Right atrium auricular region (tissue), 2 donors: ENCODE measurements around the gene SLC1A3. TPM values are rescaled to one million over a fixed set of nuclear protein-coding genes. Genes with fewer than 3 reads are reported as not detected.
A peak's percentile ranks its signal among the peaks of the same experiment; 100 is the strongest.

Experiments
- DNase-seq: peaks from one replicate; pipeline ENCODE4 v3.0.0-alpha.2; 2019; ENCODE audit warnings: low spot score
- H3K27ac ChIP-seq, 2 donors: fragments of 200-600 bp; sonication (generic); 1 replicate in 1 of 2; 2 replicates in 1 of 2; pipeline ENCODE4 v1.5.1; 2016 to 2019
- H3K27me3 ChIP-seq, 2 donors: fragments of 200-600 bp; sonication (generic); one replicate each; pipeline versions ENCODE4 v1.5.1 to v1.6.0; 2017 to 2019
- H3K36me3 ChIP-seq: fragments of 200-600 bp; sonication (generic); one replicate; pipeline ENCODE4 v1.5.1; 2016
- H3K4me1 ChIP-seq, 2 donors: fragments of 200-600 bp; sonication (generic); one replicate each; pipeline versions ENCODE4 v1.5.1 to v1.6.0; 2017 to 2019
- H3K4me3 ChIP-seq, 2 donors: fragments of 200-600 bp; sonication (generic); 1 replicate in 1 of 2; 2 replicates in 1 of 2; pipeline ENCODE4 v1.5.1; 2017 to 2019; ENCODE audit warnings: mild to moderate bottlenecking in 1 of 2, moderate library complexity in 1 of 2
- H3K9me3 ChIP-seq, 2 donors: fragments of 200-600 bp; sonication (generic); one replicate each; pipeline ENCODE4 v1.5.1; 2019
- total RNA-seq, 2 donors: library from RNA; depleted of rRNA; stranded (reverse); fragments of >200 nt; gene quantifications; one replicate each; pipeline ENCODE4 v1.1.0, GENCODE V29; 2016
- TF ChIP-seq, protein P1 (sequence below), 2 donors: fragments of 200-600 bp; sonication (generic); IDR thresholded peaks; one replicate each; pipeline ENCODE4 v1.5.1; 2019; ENCODE audit warnings: antibody characterized with exemption in 2 of 2

Gene SLC1A3
- total RNA-seq, 2 donors from 2014 or later = 31.8 to 50.9 TPM

DNA sequence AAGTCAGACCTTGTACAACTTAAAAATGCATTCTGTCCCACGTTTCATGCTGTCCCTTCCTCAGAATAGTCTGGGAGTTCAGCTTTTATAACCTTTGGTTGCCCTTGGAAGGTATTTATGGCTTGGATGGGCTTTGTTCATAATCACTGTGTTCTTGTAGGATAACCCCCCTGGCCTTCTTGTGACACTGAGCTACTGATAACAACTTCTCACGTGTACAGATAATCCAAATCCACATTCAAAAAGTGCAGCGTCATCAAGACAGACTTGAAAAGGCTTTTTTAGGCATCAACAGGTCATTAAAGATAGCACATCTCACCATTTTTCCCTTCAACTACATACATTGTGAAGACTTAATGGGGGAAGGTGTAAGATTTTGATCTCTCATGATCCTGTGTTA lies 42.0 kb downstream of the SLC1A3 start:
- peaks cover 0 to 24% of the 10 kb centered on the region in 2 donors for H3K4me1 ChIP-seq
- H3K9me3 ChIP-seq = no peaks in the 10 kb centered on the region
- H3K27ac ChIP-seq = peak overlapping the region; percentile 30 to 75
- no peaks in the 10 kb centered on the region for H3K36me3 ChIP-seq
- H3K27me3 ChIP-seq = no peaks in the 10 kb centered on the region
- no peak for DNase-seq
- no peak overlapping the region for H3K4me3 ChIP-seq
- TF ChIP-seq, protein P1, sequence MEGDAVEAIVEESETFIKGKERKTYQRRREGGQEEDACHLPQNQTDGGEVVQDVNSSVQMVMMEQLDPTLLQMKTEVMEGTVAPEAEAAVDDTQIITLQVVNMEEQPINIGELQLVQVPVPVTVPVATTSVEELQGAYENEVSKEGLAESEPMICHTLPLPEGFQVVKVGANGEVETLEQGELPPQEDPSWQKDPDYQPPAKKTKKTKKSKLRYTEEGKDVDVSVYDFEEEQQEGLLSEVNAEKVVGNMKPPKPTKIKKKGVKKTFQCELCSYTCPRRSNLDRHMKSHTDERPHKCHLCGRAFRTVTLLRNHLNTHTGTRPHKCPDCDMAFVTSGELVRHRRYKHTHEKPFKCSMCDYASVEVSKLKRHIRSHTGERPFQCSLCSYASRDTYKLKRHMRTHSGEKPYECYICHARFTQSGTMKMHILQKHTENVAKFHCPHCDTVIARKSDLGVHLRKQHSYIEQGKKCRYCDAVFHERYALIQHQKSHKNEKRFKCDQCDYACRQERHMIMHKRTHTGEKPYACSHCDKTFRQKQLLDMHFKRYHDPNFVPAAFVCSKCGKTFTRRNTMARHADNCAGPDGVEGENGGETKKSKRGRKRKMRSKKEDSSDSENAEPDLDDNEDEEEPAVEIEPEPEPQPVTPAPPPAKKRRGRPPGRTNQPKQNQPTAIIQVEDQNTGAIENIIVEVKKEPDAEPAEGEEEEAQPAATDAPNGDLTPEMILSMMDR (IDR thresholded peaks at IDR 0.05) = no peak

DNA sequence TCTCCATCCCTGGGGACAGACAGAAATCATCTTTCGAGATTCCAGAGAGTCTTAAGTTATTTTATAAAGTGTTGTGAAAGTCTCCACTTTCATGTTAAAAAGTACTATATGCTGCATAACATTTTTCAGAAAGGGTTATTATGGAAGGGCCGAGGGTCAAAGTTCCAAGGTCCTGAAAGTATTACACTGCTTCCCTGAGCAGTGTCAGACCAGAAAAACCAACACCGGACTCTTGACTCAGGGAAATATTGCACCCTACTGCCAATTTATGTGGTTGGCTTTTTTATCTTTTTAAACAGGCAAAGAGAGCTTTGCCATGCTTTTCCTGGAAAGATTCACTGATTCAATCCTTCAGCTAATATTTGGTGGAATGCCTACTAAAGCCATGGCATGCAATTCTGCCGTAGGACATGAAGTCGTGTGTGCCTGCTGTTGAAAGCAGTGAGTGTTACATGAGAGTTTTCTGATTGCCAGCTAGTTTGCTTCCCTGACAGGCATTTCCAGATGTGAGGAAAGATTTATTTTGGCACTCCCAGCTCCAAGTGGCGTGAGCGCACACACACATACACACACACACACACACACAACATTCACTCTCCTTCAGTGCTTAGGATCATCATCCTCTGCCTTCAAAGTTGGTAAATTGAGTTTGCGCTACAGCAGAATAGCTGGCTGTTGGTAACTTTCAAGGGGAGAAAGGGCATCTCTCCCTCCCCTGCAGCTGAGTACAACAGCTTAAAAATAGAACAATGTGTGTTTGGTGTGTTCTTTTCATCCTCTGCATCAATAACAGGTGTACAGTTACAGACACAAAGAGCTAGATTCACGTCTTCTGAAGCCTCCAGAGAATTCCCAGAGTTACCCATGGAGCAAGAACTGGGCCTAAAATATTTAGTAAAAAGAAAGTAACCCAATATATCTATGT lies 45.6 kb downstream of the SLC1A3 start:
- Histone ChIP-seq H3K4me1 (peaks cover 0 to 34% of the 10 kb centered on the region in 2 donors), H3K36me3 (no peaks in the 10 kb centered on the region), H3K27me3 (no peaks in the 10 kb centered on the region), H3K4me3 (no peak overlapping the region), H3K9me3 (no peaks in the 10 kb centered on the region), H3K27ac (peak overlapping the region; percentile 73 to 75)
- TF ChIP-seq, protein P1 (IDR thresholded peaks at IDR 0.05) = no peak
- no peak for DNase-seq

DNA sequence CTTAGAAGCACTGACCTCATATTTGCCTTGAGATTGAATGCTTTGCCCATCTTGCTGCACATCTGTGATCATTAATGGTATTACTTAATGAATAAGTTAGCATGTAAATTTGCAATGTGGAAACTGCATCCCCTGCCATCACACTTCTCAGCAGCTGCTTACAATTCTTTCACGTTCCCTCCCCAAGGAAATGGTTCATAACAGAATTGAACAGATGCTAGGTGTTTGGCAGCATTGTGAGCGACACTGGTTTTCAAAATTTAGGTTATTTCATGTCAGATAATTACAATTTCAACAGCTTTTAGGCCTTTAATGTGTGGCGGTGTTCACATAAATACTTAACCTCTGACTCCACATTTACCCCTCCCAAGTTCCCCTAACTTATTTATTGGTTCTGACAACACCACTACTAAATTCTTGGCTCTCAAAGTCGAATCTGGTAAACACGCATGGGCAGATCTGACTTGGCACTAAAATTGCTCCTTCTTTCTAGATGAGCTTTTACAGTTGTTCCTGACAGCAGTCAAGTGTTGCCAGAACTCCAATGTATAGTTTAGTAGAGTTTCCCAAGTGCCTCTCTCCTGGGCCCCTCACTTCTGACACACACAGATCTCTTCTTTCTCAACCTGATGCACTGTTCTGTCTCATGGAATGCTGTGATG lies 46.8 kb downstream of the SLC1A3 start:
- no peak for DNase-seq
- H3K4me3 ChIP-seq = no peak overlapping the region
- peaks cover 0 to 39% of the 10 kb centered on the region in 2 donors for H3K4me1 ChIP-seq
- H3K27ac ChIP-seq = peak overlapping the region; percentile 73 to 75
- H3K36me3 ChIP-seq = no peaks in the 10 kb centered on the region
- H3K9me3 ChIP-seq = no peaks in the 10 kb centered on the region
- TF ChIP-seq, protein P1 (IDR thresholded peaks at IDR 0.05) = no peak
- H3K27me3 ChIP-seq = no peaks in the 10 kb centered on the region

DNA sequence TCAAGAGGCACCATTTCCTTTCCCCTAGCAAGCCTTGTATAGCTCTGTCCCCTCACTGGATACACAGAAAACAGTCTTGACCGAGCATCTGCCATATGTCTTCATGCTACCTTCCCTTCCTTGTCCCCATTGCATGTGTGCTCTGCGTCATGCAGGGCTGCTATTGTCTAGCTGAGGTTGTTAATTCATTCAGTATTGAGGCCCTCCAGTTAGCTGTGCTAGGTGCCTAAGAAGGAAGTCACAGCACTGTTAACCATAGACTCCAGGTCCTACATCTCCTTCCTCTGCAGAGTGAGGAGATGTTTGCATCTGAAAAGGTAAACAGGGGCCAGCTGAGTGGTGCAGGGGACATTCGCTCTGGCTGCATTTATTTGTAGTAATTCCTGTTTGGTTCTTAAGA lies 48.2 kb downstream of the SLC1A3 start:
- Histone ChIP-seq H3K4me3 (no peak overlapping the region), H3K4me1 (peaks cover 0 to 48% of the 10 kb centered on the region in 2 donors), H3K9me3 (no peaks in the 10 kb centered on the region), H3K27ac (peak overlapping the region; percentile 43 to 55), H3K36me3 (no peaks in the 10 kb centered on the region), H3K27me3 (no peaks in the 10 kb centered on the region)
- DNase-seq = no peak
- TF ChIP-seq, protein P1 (IDR thresholded peaks at IDR 0.05) = no peak

DNA sequence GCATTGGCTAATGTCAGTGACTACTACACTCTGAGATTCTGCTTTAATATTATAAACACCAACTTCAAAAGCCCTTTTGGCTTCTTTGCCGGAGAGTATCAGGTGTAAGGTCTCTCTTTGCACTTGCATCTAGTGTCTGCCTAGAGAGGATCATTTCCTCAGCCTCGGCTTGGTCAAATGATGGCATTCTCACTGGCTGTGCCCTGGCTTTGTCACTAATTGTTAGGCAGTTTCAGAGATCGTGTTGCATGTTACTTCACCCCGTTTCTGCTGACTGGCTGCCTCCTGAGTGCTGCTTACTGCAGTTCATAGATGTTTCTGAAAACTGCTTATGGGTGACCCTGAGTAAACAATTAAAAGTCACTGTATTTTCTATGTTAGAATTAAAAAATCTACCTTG lies 48.8 kb downstream of the SLC1A3 start:
- no peaks in the 10 kb centered on the region for H3K27me3 ChIP-seq
- H3K4me3 ChIP-seq = no peak overlapping the region
- peak overlapping the region; percentile 43 to 55 for H3K27ac ChIP-seq
- DNase-seq = no peak
- peaks cover 0 to 49% of the 10 kb centered on the region in 2 donors for H3K4me1 ChIP-seq
- TF ChIP-seq, protein P1 (IDR thresholded peaks at IDR 0.05) = no peak
- H3K9me3 ChIP-seq = no peaks in the 10 kb centered on the region
- no peaks in the 10 kb centered on the region for H3K36me3 ChIP-seq
